ENCODE measurements around the gene PCDHGC4.

The PCDHGC4 gene

GRCh38 chr5:141490271-141490670 is 5.4 kb downstream of the PCDHGC4 start:
- DNase-seq (ENCODE audit: low read depth in 2 of 2) = no peak

GRCh38 chr5:141490771-141491170 is 5.9 kb downstream of the PCDHGC4 start:
- DNase-seq (ENCODE audit: low read depth in 2 of 2) = no peak

- DNase-seq (ENCODE audit: low read depth in 2 of 2) = no peak
Observed at GRCh38 chr5:141491323-141492167, 6.7 kb downstream of the PCDHGC4 start.

GRCh38 chr5:141492168-141492885 is 7.5 kb downstream of the PCDHGC4 start:
- DNase-seq (ENCODE audit: low read depth in 2 of 2) = no peak

- DNase-seq (ENCODE audit: low read depth in 2 of 2) = no peak
Observed at GRCh38 chr5:141493500-141494422, 8.9 kb downstream of the PCDHGC4 start.

- no peak for DNase-seq (ENCODE audit: low read depth in 2 of 2)
Observed at GRCh38 chr5:141494761-141495452, 10.1 kb downstream of the PCDHGC4 start.

GRCh38 chr5:141495453-141495811 is 10.6 kb downstream of the PCDHGC4 start:
- DNase-seq (ENCODE audit: low read depth in 2 of 2) = no peak

GRCh38 chr5:141496038-141496437 is 11.2 kb downstream of the PCDHGC4 start:
- DNase-seq (ENCODE audit: low read depth in 2 of 2) = no peak

- DNase-seq (ENCODE audit: low read depth in 2 of 2) = no peak
Observed at GRCh38 chr5:141501761-141502160, 16.9 kb downstream of the PCDHGC4 start.

GRCh38 chr5:141503681-141504080 is 18.9 kb downstream of the PCDHGC4 start:
- DNase-seq (ENCODE audit: low read depth in 2 of 2) = no peak

- no peak for DNase-seq (ENCODE audit: low read depth in 2 of 2)
Observed at GRCh38 chr5:141504216-141504615, 19.4 kb downstream of the PCDHGC4 start.

GRCh38 chr5:141506381-141507155 is 21.7 kb downstream of the PCDHGC4 start:
- no peak for DNase-seq (ENCODE audit: low read depth in 2 of 2)

- DNase-seq (ENCODE audit: low read depth in 2 of 2) = no peak
Observed at GRCh38 chr5:141507387-141508091, 22.7 kb downstream of the PCDHGC4 start.

- no peak for DNase-seq (ENCODE audit: low read depth in 2 of 2)
Observed at GRCh38 chr5:141508440-141508797, 23.6 kb downstream of the PCDHGC4 start.

GRCh38 chr5:141508798-141509611 is 24.2 kb downstream of the PCDHGC4 start:
- no peak for DNase-seq (ENCODE audit: low read depth in 2 of 2)

GRCh38 chr5:141510160-141510559 is 25.3 kb downstream of the PCDHGC4 start:
- no peak for DNase-seq (ENCODE audit: low read depth in 2 of 2)

- DNase-seq (ENCODE audit: low read depth in 2 of 2) = no peak
Observed at GRCh38 chr5:141510850-141511601, 26.2 kb downstream of the PCDHGC4 start.

GRCh38 chr5:141511771-141512325 is 27.0 kb downstream of the PCDHGC4 start:
- DNase-seq (ENCODE audit: low read depth in 2 of 2) = no peak

Measured in stimulated activated CD4-positive, alpha-beta T cell treated with anti-CD3 and anti-CD28 coated beads, Interleukin-15, amount 100 ng/mL, for 48 hours (primary cell).